ENCODE measurements around the gene SNN.

SNN gene

GRCh38 chr16:11689031-11689840, 21.0 kb downstream of the SNN start:
- Histone ChIP-seq H3K9me2 (replicated peaks; ENCODE audit: low read depth, low read length) (no peaks in the 10 kb centered on the region), H3K4me1 (ENCODE audit: insufficient read depth, low read length, poor library complexity, severe bottlenecking) (no peaks in the 10 kb centered on the region), H2AFZ (ENCODE audit: low read length) (no peak overlapping the region), H3K4me2 (ENCODE audit: low read depth, low read length, poor library complexity, severe bottlenecking) (no peak overlapping the region), H3F3A (ENCODE audit: low read depth) (no peaks in the 10 kb centered on the region), H4K20me1 (ENCODE audit: insufficient read depth, low read length, poor library complexity, severe bottlenecking) (no peaks in the 10 kb centered on the region), H3K36me3 (ENCODE audit: insufficient read depth, low read length) (peaks cover 38% of the 10 kb centered on the region; the same call in 1 of the 2 replicates), H3K27me3 (ENCODE audit: insufficient read depth, low read length, poor library complexity, severe bottlenecking) (no peaks in the 10 kb centered on the region), H3K9me3 (ENCODE audit: insufficient read depth, low read depth, low read length) (no peaks in the 10 kb centered on the region), H3K4me3 (ENCODE audit: low read length, poor library complexity, severe bottlenecking) (no peak overlapping the region), H3K79me2 (ENCODE audit: insufficient read depth, low read length) (no peaks in the 10 kb centered on the region), H3K9ac (ENCODE audit: low read depth, low read length, poor library complexity, severe bottlenecking) (no peak overlapping the region)
- TF ChIP-seq CTCF (conservative IDR thresholded peaks at IDR 0.05; ENCODE audit: low read length) (no peak), EZH2phosphoT487 (IDR thresholded peaks at IDR 0.05; ENCODE audit: borderline replicate concordance) (no peak)

GRCh38 chr16:11691235-11691634, 23.0 kb downstream of the SNN start:
- no peaks in the 10 kb centered on the region for H4K20me1 ChIP-seq (ENCODE audit: insufficient read depth, low read length, poor library complexity, severe bottlenecking)
- TF ChIP-seq EZH2phosphoT487 (IDR thresholded peaks at IDR 0.05; ENCODE audit: borderline replicate concordance): no peak
- TF ChIP-seq CTCF (conservative IDR thresholded peaks at IDR 0.05; ENCODE audit: low read length): no peak
- H3K4me1 ChIP-seq (ENCODE audit: insufficient read depth, low read length, poor library complexity, severe bottlenecking): no peaks in the 10 kb centered on the region
- H3K9me3 ChIP-seq (ENCODE audit: insufficient read depth, low read depth, low read length): no peaks in the 10 kb centered on the region
- no peak overlapping the region for H2AFZ ChIP-seq (ENCODE audit: low read length)
- no peaks in the 10 kb centered on the region for H3F3A ChIP-seq (ENCODE audit: low read depth)
- no peak overlapping the region for H3K4me2 ChIP-seq (ENCODE audit: low read depth, low read length, poor library complexity, severe bottlenecking)
- H3K27me3 ChIP-seq (ENCODE audit: insufficient read depth, low read length, poor library complexity, severe bottlenecking): no peaks in the 10 kb centered on the region
- H3K9me2 ChIP-seq (replicated peaks; ENCODE audit: low read depth, low read length): no peaks in the 10 kb centered on the region
- H3K4me3 ChIP-seq (ENCODE audit: low read length, poor library complexity, severe bottlenecking): no peak overlapping the region
- H3K9ac ChIP-seq (ENCODE audit: low read depth, low read length, poor library complexity, severe bottlenecking): no peak overlapping the region
- H3K79me2 ChIP-seq (ENCODE audit: insufficient read depth, low read length): no peaks in the 10 kb centered on the region
- peaks cover 44% of the 10 kb centered on the region; the same call in 1 of the 2 replicates for H3K36me3 ChIP-seq (ENCODE audit: insufficient read depth, low read length)

- H2AFZ ChIP-seq (ENCODE audit: low read length): no peak overlapping the region
- TF ChIP-seq CTCF (conservative IDR thresholded peaks at IDR 0.05; ENCODE audit: low read length) (no peak), EZH2phosphoT487 (IDR thresholded peaks at IDR 0.05; ENCODE audit: borderline replicate concordance) (no peak)
- H3F3A ChIP-seq (ENCODE audit: low read depth): no peaks in the 10 kb centered on the region
- H3K9ac ChIP-seq (ENCODE audit: low read depth, low read length, poor library complexity, severe bottlenecking): no peak overlapping the region
- H3K4me1 ChIP-seq (ENCODE audit: insufficient read depth, low read length, poor library complexity, severe bottlenecking): no peaks in the 10 kb centered on the region
- no peaks in the 10 kb centered on the region for H3K9me2 ChIP-seq (replicated peaks; ENCODE audit: low read depth, low read length)
- H3K4me3 ChIP-seq (ENCODE audit: low read length, poor library complexity, severe bottlenecking): no peak overlapping the region
- peaks cover 47% of the 10 kb centered on the region; the same call in 1 of the 2 replicates for H3K36me3 ChIP-seq (ENCODE audit: insufficient read depth, low read length)
- H3K27me3 ChIP-seq (ENCODE audit: insufficient read depth, low read length, poor library complexity, severe bottlenecking): no peaks in the 10 kb centered on the region
- H3K79me2 ChIP-seq (ENCODE audit: insufficient read depth, low read length): no peaks in the 10 kb centered on the region
- H3K9me3 ChIP-seq (ENCODE audit: insufficient read depth, low read depth, low read length): no peaks in the 10 kb centered on the region
- H3K4me2 ChIP-seq (ENCODE audit: low read depth, low read length, poor library complexity, severe bottlenecking): no peak overlapping the region
- H4K20me1 ChIP-seq (ENCODE audit: insufficient read depth, low read length, poor library complexity, severe bottlenecking): no peaks in the 10 kb centered on the region
Measured at GRCh38 chr16:11691771-11692170, 23.5 kb downstream of the SNN start.
